ENCODE measurements around the gene PRUNE1. TPM values are rescaled to one million over a fixed set of nuclear protein-coding genes. Genes with fewer than 3 reads are reported as not detected.
A peak's percentile ranks its signal among the peaks of the same experiment; 100 is the strongest.

Gene PRUNE1
- total RNA-seq, 1 experiment from 2014 or later, result 26.6 TPM

DNA sequence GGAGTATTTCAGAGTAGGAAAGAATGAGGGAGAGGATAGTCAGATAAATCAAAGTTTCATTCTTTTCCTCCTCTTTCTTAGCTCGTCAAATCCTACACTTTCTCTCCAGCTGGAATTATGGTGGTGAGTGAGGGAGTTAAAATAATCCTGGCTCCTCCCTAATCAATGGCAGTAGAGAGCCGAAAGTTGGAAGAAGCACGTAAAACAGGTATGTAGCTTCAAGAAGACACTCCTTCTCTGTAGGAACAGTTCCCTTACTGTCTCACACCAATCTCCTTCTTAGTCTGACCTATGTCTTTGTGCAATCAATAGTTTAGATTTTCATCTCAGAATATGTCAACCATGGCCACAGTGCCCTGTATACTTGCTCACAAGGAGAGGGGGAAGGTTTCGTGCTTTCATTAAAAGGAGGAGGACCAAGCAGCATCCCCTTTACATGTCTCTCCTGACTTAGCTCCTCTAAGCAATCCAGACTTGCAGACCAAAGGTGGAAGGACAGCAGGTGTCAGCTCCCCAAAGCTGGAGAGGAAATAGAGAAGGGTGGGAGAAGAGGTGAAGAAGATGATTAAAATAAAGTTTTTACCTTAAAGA, 2.4 kb upstream of the PRUNE1 start:
- DNase-seq (ENCODE audit: low read depth), result no peak

DNA sequence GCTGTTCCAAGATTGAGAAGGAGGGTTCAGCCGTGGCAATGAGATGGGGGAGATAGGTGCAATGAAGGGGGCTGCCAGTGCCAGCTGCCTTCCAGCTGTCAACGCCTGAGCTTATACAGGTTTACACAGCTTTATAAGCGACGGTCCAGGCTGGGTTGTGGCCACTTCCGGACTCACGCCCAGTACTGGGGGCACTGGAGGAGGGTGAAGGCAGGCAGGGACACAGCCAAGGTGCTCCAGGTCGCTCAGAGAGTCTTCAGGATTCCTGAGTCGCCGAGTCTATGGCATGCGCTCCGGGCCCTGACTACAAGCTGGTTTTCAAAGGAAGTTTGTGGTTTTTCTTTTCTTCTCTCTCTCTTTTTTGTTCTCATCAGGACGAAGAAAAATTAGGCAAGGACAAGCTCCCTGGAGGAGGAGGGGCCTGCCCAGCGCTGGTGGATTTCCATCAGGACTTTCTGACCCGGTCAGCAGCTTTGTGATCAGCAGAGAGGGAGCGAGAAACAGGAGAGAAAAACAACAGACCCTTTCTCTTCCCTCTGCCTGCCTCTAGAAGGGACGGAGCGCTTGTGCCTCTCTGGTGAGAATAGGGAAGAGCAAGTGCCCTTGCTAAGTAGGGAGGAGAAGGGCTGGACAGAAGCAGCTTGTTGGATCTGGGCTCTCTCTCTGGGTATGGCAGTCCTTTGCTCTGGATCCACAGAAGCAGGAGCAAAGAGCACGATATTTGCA, 1.8 kb upstream of the PRUNE1 start, which contains the start of gene MINDY1:
Gene MINDY1, minus strand, starts transcription at position 576 of the 726 bp plus-strand sequence. CDS start 4,285 bp downstream, outside the sequence.
- peak; percentile 92 for DNase-seq (ENCODE audit: low read depth)

DNA sequence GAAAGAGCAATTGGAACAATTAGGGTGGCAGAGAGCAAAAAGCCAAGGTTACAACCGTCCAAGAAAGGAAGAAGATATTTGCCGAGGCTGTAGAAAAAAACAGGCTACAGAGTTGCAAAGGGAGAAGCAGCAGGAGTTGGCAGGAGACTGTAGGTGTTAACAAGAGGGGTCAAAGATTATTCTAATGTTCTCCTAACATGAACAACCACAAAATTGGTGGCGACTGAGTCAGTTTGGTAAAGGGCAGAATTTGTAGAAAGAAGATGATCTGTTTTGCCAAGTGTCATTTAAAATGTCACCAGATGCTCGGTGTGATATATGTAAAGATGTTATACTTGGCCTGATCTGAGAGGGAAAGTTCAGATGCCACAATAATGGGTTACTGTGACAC, 401 bp upstream of the PRUNE1 start:
- DNase-seq (ENCODE audit: low read depth), result no peak

DNA sequence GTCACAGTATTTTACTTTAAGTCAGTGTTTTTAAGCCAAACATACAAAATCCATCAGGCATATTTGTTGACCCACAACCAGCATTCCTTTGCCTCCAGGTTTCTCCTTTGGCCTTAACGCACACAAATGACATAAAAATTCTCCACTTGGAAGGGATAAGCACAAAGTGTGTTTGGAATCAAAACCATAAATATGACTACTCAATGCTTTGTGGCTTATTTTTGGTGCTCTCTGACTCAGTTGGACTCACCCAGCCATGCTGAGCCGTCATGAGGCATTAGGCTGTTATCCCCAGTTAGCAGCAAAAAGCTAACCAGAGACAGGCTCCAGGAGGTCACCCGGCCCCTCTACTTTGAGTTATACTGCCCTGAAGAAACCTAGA, 948 bp downstream of the PRUNE1 start:
- no peak for DNase-seq (ENCODE audit: low read depth)

DNA sequence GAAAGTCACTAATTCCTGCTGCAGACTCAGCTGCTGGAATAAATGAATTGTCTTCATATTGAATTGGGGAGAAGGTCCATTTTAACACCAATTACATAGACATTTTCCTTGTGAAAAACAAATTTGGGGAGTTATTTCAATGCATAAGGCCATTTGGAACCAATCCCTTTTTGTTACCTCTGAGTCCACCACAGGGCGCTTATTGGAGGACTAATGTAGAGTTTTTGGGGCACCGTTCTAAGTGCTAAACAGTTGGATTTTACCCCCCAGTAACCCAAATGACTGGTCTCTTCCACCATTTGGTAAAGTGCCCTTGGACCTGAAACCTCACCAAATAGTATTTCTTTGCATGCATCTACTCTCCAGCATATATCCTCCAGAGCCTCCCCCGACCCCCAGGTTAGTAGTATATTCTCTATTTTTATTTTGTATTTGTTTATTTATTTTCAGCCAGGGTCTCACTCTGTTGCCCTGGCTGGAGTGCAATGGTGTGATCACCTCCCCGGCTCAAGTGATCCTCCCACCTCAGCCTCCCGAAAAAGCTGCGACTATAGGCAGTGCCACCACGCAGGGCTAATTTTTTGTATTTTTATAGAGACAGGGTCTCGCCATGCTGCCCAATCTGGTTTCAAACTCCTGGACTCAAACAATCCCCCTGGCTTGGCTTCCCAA, 1.6 kb downstream of the PRUNE1 start:
- no peak for DNase-seq (ENCODE audit: low read depth)

DNA sequence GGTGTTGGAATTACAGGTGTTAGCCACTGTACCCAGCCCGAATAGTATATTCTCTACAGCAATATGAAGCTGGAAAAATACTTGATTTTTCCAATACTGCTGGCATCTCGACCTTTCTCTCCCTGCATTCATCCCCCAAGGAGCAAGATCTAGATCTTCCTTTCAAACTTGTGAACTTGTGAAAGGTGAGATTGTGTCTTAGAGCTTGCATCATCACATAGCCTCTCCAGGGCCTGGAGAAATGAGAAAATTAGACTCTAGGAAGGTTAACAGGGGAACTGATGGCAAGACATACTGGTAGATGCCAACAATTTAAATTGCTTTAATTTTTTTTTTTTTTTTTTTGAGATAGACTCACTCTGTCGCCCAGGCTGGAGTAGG, 2.1 kb downstream of the PRUNE1 start:
- no peak for DNase-seq (ENCODE audit: low read depth)

DNA sequence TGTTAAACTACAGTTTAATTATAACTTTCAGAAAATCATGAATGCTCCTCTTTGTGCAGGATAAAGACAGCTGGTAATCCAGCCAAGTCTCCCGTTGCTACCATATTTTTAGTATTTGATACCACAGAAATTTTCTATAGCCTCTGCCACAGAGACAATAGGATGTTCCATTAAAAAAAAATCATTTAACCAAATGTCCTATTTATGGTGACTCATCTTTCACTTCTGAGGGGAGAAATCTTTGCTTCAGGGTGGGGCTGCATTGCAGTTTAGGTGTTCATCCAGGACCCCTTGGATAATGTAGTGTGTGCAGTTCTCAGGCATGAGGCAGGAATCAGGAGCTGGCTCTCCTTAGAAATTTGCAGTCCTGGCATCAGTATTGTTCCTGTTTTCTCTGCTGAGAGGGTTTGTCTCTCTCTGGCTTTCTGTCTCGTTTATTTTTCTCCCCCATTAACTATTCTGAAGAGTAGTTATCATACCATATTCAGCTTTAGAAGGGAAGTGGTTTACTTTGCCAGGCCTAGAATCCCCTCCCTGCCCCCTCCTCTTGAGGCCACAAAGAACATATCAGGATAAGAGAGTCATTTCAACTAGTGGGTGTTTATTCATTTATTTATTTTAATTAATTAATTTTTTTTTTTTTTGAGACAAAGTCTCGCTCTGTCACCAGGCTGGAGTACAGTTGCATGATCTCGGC, 3.1 kb downstream of the PRUNE1 start:
- no peak for DNase-seq (ENCODE audit: low read depth)

DNA sequence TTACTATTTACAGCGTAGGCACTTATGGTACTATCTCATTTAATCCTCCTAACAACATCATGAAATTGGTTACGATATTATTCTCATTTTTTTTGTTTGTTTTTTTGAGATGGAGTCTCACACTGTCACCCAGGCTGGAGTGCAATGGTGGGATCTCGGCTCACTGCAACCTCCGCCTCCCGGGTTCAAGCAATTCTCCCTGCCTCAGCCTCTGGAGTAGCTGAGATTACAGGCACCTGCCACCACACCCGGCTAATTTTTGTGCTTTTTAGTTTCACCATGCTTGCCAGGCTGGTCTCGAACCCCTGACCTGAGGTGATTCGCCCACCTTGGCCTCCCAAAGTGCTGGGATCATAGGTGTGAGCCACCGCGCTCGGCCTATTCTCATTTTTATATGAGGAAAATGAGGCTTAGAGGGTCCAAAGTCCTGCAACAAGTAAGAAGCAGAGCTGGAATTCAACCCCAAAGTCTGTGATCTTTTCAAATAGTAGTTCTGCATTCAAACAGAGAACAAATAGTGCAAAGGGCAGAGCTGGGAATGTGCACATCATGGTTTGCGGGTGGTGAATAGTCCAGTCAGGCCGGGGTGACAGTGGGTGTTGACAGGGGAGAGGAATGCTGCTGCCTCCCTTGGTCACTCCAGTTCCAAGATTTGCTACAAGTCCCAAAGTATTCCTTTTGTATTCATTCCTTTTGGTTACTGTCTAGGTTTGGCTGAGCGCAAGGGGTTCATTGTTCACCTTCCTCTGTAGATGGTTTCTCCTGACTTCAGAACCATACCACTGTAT, 4.6 kb downstream of the PRUNE1 start:
- DNase-seq (ENCODE audit: low read depth), result no peak

DNA sequence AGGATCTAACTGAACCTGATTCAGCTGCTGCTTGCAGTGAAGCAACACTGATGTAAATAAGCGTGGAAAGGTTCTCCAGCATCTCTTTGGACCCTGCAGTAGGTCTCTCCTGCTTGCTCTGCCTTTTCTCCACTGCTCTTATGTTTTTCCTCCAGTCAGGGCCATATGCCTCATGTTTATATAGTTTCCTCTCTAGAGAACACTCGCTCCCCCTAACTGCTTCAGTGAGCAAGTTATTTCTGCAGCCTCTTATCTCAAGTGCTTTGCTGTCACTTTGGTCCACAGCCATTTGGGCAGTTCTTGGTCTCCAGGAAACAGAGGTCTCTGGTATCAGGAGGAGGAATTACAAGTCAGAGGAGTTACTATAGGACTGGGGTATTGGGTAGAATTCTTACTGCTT, 5.3 kb downstream of the PRUNE1 start:
- no peak for DNase-seq (ENCODE audit: low read depth)

DNA sequence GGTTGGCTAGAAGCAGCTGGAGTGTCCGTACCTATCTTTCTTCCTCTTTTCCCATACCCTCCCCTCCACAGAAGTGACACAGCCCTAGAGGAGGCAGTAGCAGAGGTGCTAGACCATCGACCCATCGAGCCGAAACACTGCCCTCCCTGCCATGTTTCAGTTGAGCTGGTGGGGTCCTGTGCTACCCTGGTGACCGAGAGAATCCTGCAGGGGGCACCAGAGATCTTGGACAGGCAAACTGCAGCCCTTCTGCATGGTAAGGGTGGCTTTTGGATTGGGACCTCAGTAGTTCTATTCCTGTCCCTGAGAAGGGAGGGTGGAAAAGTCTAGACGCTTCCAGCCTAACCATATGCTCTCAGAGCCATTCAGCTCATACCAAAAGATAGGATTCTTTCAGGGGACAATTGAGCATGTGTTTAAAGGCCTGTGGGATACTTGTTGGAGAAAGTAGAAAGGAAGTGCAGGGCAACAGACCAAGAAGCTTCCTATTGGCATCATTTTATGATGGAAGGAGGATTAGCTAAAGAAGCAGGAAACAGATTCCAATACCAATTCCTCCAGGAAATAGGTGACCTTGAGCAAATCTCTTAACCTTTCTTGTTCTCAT, 16.4 kb downstream of the PRUNE1 start:
- DNase-seq (ENCODE audit: low read depth), result peak; percentile 60

DNA sequence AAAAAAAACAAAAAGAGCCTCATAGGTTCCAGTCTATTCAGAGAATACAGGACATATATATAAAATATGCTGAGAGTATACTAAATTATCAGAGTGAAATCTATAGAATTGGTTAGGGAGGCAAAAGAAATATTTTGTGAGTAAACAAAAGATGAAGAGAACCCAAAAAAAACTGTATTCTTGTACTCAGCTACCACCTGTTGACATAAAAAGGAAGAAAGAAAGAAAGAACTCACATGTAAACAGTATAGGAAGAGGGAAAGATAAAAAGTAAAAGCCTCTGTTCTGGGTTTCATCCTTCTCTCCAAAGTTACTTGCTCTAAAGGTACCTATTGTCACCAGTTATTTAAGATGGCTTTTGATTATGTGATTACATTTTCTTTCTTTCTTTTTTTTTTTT, 18.2 kb downstream of the PRUNE1 start:
- no peak for DNase-seq (ENCODE audit: low read depth)

DNA sequence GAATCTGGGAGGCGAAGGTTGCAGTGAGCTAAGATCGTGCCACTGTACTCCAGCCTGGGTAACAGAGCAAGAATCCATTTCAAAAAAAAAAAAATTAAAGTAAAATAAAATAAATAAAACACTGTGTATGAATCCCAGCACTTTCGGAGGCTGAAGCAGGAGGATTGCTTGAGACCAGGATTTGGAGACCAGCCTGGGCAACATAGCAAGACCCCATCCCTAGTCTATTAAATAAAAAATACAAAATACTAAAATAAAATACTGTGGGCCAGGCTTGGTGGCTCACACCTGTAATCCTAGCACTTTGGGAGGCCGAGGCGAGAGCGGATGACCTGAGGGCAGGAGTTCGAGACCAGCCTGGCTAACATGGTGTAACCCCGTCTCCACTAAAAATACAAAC, 23.9 kb downstream of the PRUNE1 start:
- DNase-seq (ENCODE audit: low read depth), result no peak

DNA sequence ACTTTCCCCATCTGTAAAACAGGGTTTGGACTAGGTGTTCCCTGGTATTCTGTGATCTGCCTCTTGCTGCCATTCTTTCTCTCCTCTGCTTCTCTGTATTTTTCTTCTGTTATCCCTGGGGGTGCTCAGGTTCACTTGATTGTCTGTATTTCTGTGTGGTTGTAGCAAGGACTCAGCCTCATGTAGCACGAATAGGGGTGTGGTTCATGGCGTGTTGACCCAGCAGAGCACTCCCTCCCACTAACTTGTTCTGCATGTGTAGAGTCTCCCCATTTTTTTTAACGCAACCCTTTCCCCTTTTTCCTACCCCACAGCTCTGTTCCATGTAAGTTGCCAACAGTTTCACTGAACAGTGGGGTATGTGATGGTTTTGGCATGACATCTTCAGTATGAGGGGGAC, 26.9 kb downstream of the PRUNE1 start:
- DNase-seq (ENCODE audit: low read depth), result no peak

DNA sequence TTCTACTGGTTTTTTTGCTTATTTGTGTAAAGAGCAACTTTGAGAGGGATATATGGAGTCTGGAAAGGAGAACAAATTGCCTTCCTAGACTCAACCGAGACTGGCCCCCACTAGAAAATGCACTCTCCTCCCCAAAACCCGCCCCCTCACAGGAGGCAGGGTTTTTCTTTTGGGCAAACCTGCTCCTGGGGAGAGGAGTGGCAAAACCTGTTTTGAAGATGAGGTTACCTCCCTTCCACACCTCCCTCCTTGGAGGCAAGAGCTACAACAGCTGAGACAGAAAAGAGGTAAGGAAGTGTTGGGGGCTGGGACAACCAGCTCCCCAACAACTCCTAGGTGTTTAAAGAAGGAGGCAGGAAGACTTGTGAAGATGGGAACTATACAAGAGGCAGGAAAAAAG, 28.1 kb downstream of the PRUNE1 start, which contains the start of gene BNIPL:
Gene BNIPL, plus strand, starts transcription at position 231 of the 400 bp plus-strand sequence. Its CDS starts 140 bp downstream, at position 371.
- DNase-seq (ENCODE audit: low read depth), result no peak

DNA sequence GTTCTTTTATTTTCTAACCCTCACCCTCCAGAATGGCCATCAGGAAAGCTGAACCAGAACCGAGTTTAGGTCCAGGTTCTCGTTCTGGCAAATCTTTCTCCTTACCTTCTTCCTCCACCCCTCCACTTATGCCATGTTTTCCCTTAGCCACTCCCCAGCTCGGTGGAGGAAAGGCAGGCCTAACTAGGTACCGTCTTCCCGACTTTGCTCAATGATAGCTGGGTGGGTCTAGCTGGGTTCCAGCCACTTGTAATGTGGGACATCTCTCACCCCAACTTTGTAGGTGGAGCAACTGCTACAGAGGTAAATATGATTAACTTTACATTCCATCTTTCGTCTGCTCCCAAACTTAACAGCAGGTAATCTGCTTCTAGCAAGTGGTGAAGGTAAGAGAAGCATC, 28.8 kb downstream of the PRUNE1 start:
- DNase-seq (ENCODE audit: low read depth), result no peak

DNA sequence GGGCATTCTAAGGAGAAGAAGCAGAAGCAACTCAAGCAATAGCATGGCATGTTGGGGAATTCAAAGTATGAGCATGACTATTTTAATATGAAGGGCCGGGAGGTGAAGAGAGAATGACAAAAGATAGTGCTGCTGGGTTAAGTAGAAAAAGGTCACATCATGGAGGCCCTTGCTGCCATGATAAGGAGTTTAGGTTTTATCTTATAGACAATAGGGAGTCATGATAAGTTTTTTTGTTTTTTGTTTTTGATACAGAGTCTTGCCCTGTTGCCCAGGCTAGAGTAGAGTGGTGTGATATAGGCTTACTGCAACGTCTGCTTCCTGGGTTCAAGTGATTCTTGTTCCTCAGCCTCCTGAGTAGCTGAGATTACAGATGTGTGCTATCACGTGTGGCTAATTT, 31.3 kb downstream of the PRUNE1 start:
- no peak for DNase-seq (ENCODE audit: low read depth)

DNA sequence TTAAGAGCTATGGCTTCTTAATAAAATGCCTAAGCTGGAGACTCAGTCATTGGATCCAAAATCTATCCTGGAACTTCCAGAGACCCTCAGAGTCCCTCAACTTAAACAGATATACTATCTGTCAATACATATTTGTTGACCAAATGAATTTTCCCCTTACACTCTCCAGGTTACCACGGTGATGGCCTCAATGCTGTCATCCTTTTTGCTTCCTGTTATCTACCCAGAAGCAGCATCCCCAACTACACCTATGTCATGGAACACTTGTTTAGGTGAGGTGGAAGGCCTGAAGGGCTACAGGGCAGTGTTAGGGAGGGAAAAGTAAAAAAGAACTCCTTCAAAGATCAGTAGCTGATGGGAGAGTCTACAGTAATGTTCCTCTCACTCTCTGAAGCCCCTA, 34.9 kb downstream of the PRUNE1 start:
- DNase-seq (ENCODE audit: low read depth), result no peak

DNA sequence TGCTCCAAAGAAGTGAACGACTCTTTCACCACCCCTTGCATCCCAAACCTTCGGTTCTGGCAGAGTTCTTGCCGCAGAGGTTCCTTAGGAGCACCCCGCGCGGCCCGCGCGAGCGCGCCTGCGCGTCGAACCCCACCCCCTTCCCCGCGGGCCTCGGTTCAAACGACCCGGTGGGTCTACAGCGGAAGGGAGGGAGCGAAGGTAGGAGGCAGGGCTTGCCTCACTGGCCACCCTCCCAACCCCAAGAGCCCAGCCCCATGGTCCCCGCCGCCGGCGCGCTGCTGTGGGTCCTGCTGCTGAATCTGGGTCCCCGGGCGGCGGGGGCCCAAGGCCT, 39.3 kb downstream of the PRUNE1 start, which contains the start of gene C1orf56:
Gene C1orf56, plus strand, starts transcription at position 161 of the 334 bp plus-strand sequence. Its CDS starts 97 bp downstream, at position 258.
- DNase-seq (ENCODE audit: low read depth), result peak; percentile 78

DNA sequence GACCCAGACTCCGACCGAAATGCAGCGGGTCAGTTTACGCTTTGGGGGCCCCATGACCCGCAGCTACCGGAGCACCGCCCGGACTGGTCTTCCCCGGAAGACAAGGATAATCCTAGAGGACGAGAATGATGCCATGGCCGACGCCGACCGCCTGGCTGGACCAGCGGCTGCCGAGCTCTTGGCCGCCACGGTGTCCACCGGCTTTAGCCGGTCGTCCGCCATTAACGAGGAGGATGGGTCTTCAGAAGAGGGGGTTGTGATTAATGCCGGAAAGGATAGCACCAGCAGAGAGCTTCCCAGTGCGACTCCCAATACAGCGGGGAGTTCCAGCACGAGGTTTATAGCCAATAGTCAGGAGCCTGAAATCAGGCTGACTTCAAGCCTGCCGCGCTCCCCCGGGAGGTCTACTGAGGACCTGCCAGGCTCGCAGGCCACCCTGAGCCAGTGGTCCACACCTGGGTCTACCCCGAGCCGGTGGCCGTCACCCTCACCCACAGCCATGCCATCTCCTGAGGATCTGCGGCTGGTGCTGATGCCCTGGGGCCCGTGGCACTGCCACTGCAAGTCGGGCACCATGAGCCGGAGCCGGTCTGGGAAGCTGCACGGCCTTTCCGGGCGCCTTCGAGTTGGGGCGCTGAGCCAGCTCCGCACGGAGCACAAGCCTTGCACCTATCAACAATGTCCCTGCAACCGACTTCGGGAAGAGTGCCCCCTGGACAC, 39.8 kb downstream of the PRUNE1 start:
- peak; percentile 78 for DNase-seq (ENCODE audit: low read depth)

DNA sequence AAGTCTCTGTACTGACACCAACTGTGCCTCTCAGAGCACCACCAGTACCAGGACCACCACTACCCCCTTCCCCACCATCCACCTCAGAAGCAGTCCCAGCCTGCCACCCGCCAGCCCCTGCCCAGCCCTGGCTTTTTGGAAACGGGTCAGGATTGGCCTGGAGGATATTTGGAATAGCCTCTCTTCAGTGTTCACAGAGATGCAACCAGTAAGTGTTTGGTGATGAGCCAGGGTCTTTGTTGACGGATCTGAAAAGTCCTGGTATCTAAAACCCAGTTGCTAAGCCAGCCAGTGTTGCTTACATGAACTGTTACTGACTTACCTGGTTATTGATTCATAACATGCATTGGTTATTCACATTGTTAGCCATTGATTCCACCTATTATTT, 40.4 kb downstream of the PRUNE1 start:
- no peak for DNase-seq (ENCODE audit: low read depth)

DNA sequence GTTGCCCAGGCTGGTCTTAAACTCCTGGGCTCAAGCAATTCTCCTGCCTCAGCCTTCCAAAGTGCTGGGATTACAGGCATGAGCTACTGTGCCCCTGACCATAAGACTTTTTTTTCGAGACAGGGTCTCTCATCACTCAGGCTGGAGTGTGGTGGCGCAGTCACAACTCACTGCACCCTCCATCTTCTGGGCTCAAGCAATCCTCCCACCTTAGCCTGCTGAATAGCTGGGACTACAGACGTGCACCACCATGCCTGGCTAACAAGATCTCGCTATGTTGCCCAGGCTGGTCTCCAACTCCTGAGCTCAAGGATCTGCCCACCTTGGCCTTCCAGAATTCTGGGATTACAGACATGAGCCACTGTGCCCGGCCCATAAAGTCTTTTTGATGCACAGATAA, 41.2 kb downstream of the PRUNE1 start:
- DNase-seq (ENCODE audit: low read depth), result no peak
